K562 (cell line): ENCODE data around the gene ZSCAN12. TPM values are rescaled to one million over a fixed set of nuclear protein-coding genes. Genes with fewer than 3 reads are reported as not detected.
A peak's percentile ranks its signal among the peaks of the same experiment; 100 is the strongest.

Source experiments
- ETV5 ChIP-seq: sonication (generic); formaldehyde crosslinking; IDR thresholded peaks from 2 replicates; pipeline ENCODE4 v1.4.0; 2020; ENCODE audit warnings: low read depth, mild to moderate bottlenecking, missing genetic modification reagents
- LCOR ChIP-seq: sonication (generic); formaldehyde crosslinking; IDR thresholded peaks from 2 replicates; pipeline ENCODE4 v1.8.0; 2022; ENCODE audit warnings: mild to moderate bottlenecking, missing genetic modification reagents
- POLR2AphosphoS2 ChIP-seq: IDR thresholded peaks from 2 replicates; pipeline ENCODE4 v1.6.1; 2012; ENCODE audit warnings: low read length, improper control_type of control experiment
- POLR2G ChIP-seq: fragments of 200-400 bp; formaldehyde crosslinking; IDR thresholded peaks from 2 replicates; pipeline ENCODE4 v1.6.1; 2017; ENCODE audit warnings: low read depth, mild to moderate bottlenecking, antibody characterized with exemption, low read length, moderate library complexity
- ZNF121 ChIP-seq: sonication (generic); formaldehyde crosslinking; conservative IDR thresholded peaks from 2 replicates; pipeline ENCODE4 v1.8.0; 2022; ENCODE audit warnings: missing genetic modification reagents
- ZNF318 ChIP-seq, 2 experiments: fragments of 450-650 bp; IDR thresholded peaks; 2 replicates each; pipeline ENCODE4 v1.6.1; 2016; ENCODE audit warnings: mild to moderate bottlenecking in 2 of 2, borderline replicate concordance in 1 of 2, low read depth in 1 of 2, moderate library complexity in 1 of 2
- ZNF609 ChIP-seq: sonication (generic); formaldehyde crosslinking; IDR thresholded peaks from 2 replicates; pipeline ENCODE4 v1.8.1; 2023; ENCODE audit warnings: missing genetic modification reagents, mild to moderate bottlenecking, borderline replicate concordance
- polyA plus RNA-seq, 8 experiments: library from polyadenylated mRNA; depleted of rRNA in 4 of 8; stranded (reverse) in 5 of 8; unstranded in 3 of 8; fragments of >200 nt; fragmentation: Nextera tagmentation in 2 of 8; fragmentation: Illumina TruSeq in 1 of 8; extraction: Ambion mirVana in 2 of 8; extraction: Trizol in 1 of 8; gene quantifications; 2 replicates each; pipeline versions ENCODE4 v1.2.1 to v1.2.3, GENCODE V29; 2011 to 2014; ENCODE audit warnings: inconsistent platforms in 1 of 8, missing spikeins in 1 of 8
- total RNA-seq, 7 experiments: library from RNA; depleted of rRNA in 6 of 7; stranded (reverse); fragments of >200 nt in 6 of 7; fragmentation: Illumina TruSeq in 2 of 7; extraction: Trizol in 2 of 7; gene quantifications; 2 replicates each; pipeline versions ENCODE4 v1.2.1 to v1.2.3, GENCODE V29; 2011 to 2021; ENCODE audit warnings: low replicate concordance in 1 of 7
- TF ChIP-seq, protein P1 (sequence below): conservative IDR thresholded peaks from 2 replicates; pipeline ENCODE4 v1.6.1; 2011; ENCODE audit warnings: low read depth, mild to moderate bottlenecking, low read length; ENCODE audit not compliant: control insufficient read depth
- TF ChIP-seq, protein P2 (sequence below): IDR thresholded peaks from 2 replicates; pipeline ENCODE4 v1.6.1; 2012; ENCODE audit warnings: low read depth, low read length, improper control_type of control experiment, borderline replicate concordance

The ZSCAN12 gene
- total and polyA plus RNA-seq, 9 of the 15 experiments (the other 6 are each of a cell fraction or from before 2014, with no cell fraction given) = 2.5 to 19.6 (median 12.5) TPM

DNA sequence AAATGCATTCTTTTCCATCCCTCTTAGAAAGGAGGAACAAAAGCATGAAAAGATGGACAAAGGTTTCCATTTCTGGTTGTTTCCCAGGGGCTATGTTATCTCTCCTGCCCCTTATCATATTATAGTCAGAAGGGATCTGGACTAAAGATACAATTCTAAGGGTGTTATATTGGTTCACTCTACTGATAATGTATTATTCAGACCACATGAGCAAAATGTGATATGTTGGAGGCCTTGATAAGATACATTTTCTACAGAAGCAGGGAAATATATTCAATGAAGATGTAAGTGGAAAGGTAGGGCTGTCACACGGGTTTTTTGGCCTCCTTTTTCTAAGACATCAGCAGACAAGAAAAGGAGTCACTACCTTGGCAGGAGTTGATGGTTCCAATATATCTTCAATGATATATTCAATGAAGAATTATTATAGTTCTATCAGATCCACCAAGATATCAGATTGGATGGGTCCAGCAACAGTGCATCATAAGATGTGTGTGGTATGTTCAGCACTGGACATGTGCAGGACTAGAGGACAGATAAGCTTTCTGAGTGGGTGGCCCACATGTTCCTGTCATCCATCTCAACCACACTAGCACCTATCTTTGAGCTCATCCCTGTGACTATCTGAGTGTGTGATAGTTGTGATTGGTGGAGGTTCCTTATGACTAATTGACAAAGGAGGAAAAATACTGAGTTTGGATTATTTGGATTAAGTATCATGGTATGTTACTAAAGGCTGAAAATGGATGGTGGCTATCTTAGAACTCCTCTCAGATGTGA is 55.5 kb downstream of the ZSCAN12 start (continued):
- TF ChIP-seq ZNF318 (IDR thresholded peaks at IDR 0.05; ENCODE audit: borderline replicate concordance in 1 of 2, low read depth in 1 of 2) (no peak), ZNF121 (CRISPR knock-in tag) (no peak), POLR2G (no peak), ETV5 (CRISPR knock-in tag) (no peak), LCOR (CRISPR knock-in tag) (peak; percentile 79; the same call in 1 of the 2 replicates), POLR2AphosphoS2 (no peak), ZNF609 (no peak)
- TF ChIP-seq, protein P1, sequence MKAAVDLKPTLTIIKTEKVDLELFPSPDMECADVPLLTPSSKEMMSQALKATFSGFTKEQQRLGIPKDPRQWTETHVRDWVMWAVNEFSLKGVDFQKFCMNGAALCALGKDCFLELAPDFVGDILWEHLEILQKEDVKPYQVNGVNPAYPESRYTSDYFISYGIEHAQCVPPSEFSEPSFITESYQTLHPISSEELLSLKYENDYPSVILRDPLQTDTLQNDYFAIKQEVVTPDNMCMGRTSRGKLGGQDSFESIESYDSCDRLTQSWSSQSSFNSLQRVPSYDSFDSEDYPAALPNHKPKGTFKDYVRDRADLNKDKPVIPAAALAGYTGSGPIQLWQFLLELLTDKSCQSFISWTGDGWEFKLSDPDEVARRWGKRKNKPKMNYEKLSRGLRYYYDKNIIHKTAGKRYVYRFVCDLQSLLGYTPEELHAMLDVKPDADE = no peak
- TF ChIP-seq, protein P2, sequence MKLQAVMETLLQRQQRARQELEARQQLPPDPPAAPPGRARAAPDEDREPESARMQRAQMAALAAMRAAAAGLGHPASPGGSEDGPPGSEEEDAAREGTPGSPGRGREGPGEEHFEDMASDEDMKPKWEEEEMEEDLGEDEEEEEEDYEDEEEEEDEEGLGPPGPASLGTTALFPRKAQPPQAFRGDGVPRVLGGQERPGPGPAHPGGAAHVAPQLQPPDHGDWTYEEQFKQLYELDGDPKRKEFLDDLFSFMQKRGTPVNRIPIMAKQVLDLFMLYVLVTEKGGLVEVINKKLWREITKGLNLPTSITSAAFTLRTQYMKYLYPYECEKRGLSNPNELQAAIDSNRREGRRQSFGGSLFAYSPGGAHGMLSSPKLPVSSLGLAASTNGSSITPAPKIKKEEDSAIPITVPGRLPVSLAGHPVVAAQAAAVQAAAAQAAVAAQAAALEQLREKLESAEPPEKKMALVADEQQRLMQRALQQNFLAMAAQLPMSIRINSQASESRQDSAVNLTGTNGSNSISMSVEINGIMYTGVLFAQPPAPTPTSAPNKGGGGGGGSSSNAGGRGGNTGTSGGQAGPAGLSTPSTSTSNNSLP = no peak
